Ishikawa (cell line): Measurements from ENCODE around the gene AATF.

Experiments
- CEBPB ChIP-seq: IDR thresholded peaks from 2 replicates; pipeline ENCODE4 v1.6.1; 2012
- EP300 ChIP-seq: IDR thresholded peaks from 2 replicates; pipeline ENCODE4 v1.6.1; 2012; ENCODE audit warnings: borderline replicate concordance
- FOXM1 ChIP-seq: IDR thresholded peaks from 2 replicates; pipeline ENCODE4 v1.6.1; 2012; ENCODE audit warnings: low read depth, borderline replicate concordance
- RAD21 ChIP-seq: IDR thresholded peaks from 2 replicates; pipeline ENCODE4 v1.6.1; 2012; ENCODE audit warnings: low read depth
- TAF1 ChIP-seq: IDR thresholded peaks from 2 replicates; pipeline ENCODE4 v1.6.1; 2012; ENCODE audit warnings: low read depth, mild to moderate bottlenecking
- TEAD4 ChIP-seq: IDR thresholded peaks from 2 replicates; pipeline ENCODE4 v1.6.1; 2012
- YY1 ChIP-seq: IDR thresholded peaks from 2 replicates; pipeline ENCODE4 v1.6.1; 2012; ENCODE audit warnings: low read depth
- TF ChIP-seq, protein P1 (sequence below): IDR thresholded peaks from 2 replicates; pipeline ENCODE4 v1.6.1; 2012; ENCODE audit warnings: low read depth, mild to moderate bottlenecking

GRCh38 chr17:37084372-37084771, 135.6 kb downstream of the AATF start:
- TF ChIP-seq, protein P1, sequence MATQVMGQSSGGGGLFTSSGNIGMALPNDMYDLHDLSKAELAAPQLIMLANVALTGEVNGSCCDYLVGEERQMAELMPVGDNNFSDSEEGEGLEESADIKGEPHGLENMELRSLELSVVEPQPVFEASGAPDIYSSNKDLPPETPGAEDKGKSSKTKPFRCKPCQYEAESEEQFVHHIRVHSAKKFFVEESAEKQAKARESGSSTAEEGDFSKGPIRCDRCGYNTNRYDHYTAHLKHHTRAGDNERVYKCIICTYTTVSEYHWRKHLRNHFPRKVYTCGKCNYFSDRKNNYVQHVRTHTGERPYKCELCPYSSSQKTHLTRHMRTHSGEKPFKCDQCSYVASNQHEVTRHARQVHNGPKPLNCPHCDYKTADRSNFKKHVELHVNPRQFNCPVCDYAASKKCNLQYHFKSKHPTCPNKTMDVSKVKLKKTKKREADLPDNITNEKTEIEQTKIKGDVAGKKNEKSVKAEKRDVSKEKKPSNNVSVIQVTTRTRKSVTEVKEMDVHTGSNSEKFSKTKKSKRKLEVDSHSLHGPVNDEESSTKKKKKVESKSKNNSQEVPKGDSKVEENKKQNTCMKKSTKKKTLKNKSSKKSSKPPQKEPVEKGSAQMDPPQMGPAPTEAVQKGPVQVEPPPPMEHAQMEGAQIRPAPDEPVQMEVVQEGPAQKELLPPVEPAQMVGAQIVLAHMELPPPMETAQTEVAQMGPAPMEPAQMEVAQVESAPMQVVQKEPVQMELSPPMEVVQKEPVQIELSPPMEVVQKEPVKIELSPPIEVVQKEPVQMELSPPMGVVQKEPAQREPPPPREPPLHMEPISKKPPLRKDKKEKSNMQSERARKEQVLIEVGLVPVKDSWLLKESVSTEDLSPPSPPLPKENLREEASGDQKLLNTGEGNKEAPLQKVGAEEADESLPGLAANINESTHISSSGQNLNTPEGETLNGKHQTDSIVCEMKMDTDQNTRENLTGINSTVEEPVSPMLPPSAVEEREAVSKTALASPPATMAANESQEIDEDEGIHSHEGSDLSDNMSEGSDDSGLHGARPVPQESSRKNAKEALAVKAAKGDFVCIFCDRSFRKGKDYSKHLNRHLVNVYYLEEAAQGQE, result no peak
- TF ChIP-seq TEAD4 (no peak), YY1 (no peak), EP300 (no peak), TAF1 (no peak), CEBPB (no peak), FOXM1 (no peak), RAD21 (no peak)
